Endothelial cell (in vitro differentiated cells): ENCODE measurements around the gene NTM. TPM values are rescaled to one million over a fixed set of nuclear protein-coding genes. Genes with fewer than 3 reads are reported as not detected.

Source experiments
- DNase-seq: peaks from one replicate; pipeline ENCODE4 v3.0.0; 2021; ENCODE audit warnings: low spot score
- H3K27ac Mint-ChIP-seq: one replicate; pipeline ENCODE4 v1.8.0; 2021; ENCODE audit warnings: mixed read lengths, inconsistent platforms; ENCODE audit not compliant: unreplicated experiment
- H3K27me3 Mint-ChIP-seq: one replicate; pipeline ENCODE4 v1.8.0; 2021; ENCODE audit warnings: mild to moderate bottlenecking, moderate library complexity, mixed read lengths, inconsistent platforms; ENCODE audit not compliant: unreplicated experiment
- H3K36me3 Mint-ChIP-seq: one replicate; pipeline ENCODE4 v1.8.0; 2021; ENCODE audit warnings: mild to moderate bottlenecking, low read depth, mixed read lengths, inconsistent platforms; ENCODE audit not compliant: unreplicated experiment
- H3K4me1 Mint-ChIP-seq: one replicate; pipeline ENCODE4 v1.8.0; 2021; ENCODE audit warnings: mild to moderate bottlenecking, mixed read lengths, inconsistent platforms; ENCODE audit not compliant: unreplicated experiment
- H3K4me3 Mint-ChIP-seq: one replicate; pipeline ENCODE4 v1.8.0; 2021; ENCODE audit warnings: mild to moderate bottlenecking, mixed read lengths, inconsistent platforms; ENCODE audit not compliant: unreplicated experiment
- H3K9me3 Mint-ChIP-seq: one replicate; pipeline ENCODE4 v1.8.0; 2021; ENCODE audit warnings: mixed read lengths, inconsistent platforms; ENCODE audit not compliant: unreplicated experiment
- CTCF ChIP-seq: fragments of 200-600 bp; sonication (generic); IDR thresholded peaks from one replicate; pipeline ENCODE4 v1.5.0; 2021; ENCODE audit warnings: antibody characterized with exemption; ENCODE audit not compliant: unreplicated experiment
- total RNA-seq: library from RNA; stranded (reverse); fragmentation: NEBNext Ultra II Directional; extraction: Animal tissue kit (Norgen Biotek cat#: 25700); gene quantifications from one replicate; pipeline ENCODE4 v1.2.1, GENCODE V29; 2021; ENCODE audit not compliant: unreplicated experiment

The NTM gene
- total RNA-seq, 1 donor from 2014 or later: 3.6 TPM

- no peaks in the 10 kb centered on the region for H3K27me3 Mint-ChIP-seq
- H3K9me3 Mint-ChIP-seq: no peaks in the 10 kb centered on the region
- no peaks in the 10 kb centered on the region for H3K36me3 Mint-ChIP-seq
- H3K4me1 Mint-ChIP-seq: no peaks in the 10 kb centered on the region
- no peak overlapping the region for H3K4me3 Mint-ChIP-seq
- no peak overlapping the region for H3K27ac Mint-ChIP-seq
- no peak for DNase-seq
- no peak for TF ChIP-seq CTCF
Measured at GRCh38 chr11:131533998-131534397, 163.6 kb downstream of the NTM start.

GRCh38 chr11:131534611-131535010 is 164.2 kb downstream of the NTM start:
- H3K4me3 Mint-ChIP-seq: no peak overlapping the region
- H3K27ac Mint-ChIP-seq: no peak overlapping the region
- H3K27me3 Mint-ChIP-seq: peaks cover 4% of the 10 kb centered on the region
- H3K9me3 Mint-ChIP-seq: no peaks in the 10 kb centered on the region
- H3K36me3 Mint-ChIP-seq: no peaks in the 10 kb centered on the region
- no peak for DNase-seq
- no peak for TF ChIP-seq CTCF
- H3K4me1 Mint-ChIP-seq: no peaks in the 10 kb centered on the region

- Mint-ChIP-seq H3K9me3 (no peaks in the 10 kb centered on the region), H3K27ac (no peak overlapping the region), H3K27me3 (peaks cover 4% of the 10 kb centered on the region), H3K4me3 (no peak overlapping the region), H3K36me3 (no peaks in the 10 kb centered on the region), H3K4me1 (no peaks in the 10 kb centered on the region)
- DNase-seq: no peak
- no peak for TF ChIP-seq CTCF
Measured at GRCh38 chr11:131536159-131536558, 165.7 kb downstream of the NTM start.

- Mint-ChIP-seq H3K4me1 (no peaks in the 10 kb centered on the region), H3K9me3 (no peaks in the 10 kb centered on the region), H3K27me3 (peaks cover 4% of the 10 kb centered on the region), H3K4me3 (no peak overlapping the region), H3K27ac (no peak overlapping the region), H3K36me3 (no peaks in the 10 kb centered on the region)
- TF ChIP-seq CTCF: no peak
- DNase-seq: no peak
Measured at GRCh38 chr11:131537196-131537595, 166.8 kb downstream of the NTM start.

- no peak for DNase-seq
- Mint-ChIP-seq H3K9me3 (no peaks in the 10 kb centered on the region), H3K36me3 (no peaks in the 10 kb centered on the region), H3K27ac (no peak overlapping the region), H3K27me3 (peaks cover 4% of the 10 kb centered on the region), H3K4me3 (no peak overlapping the region), H3K4me1 (peaks cover 5% of the 10 kb centered on the region)
- no peak for TF ChIP-seq CTCF
Measured at GRCh38 chr11:131537748-131538147, 167.3 kb downstream of the NTM start.
